A673 (cell line): Measurements from ENCODE around the gene EMP2.

Experiments used
- EZH2 ChIP-seq: fragments of 200-600 bp; sonication (generic); IDR thresholded peaks from 2 replicates; pipeline ENCODE4 v1.6.1; 2017; ENCODE audit warnings: borderline replicate concordance, low read depth, mild to moderate bottlenecking, mixed read lengths, antibody characterized with exemption, low read length; ENCODE audit not compliant: poor library complexity, severe bottlenecking
- TF ChIP-seq, protein P1 (sequence below): fragments of 300-800, 200-600 bp; sonication (generic); conservative IDR thresholded peaks from 2 replicates; pipeline ENCODE4 v1.5.1; 2017; ENCODE audit warnings: low read depth, mild to moderate bottlenecking, antibody characterized with exemption, low read length, moderate library complexity, mixed read lengths

- TF ChIP-seq, protein P1, sequence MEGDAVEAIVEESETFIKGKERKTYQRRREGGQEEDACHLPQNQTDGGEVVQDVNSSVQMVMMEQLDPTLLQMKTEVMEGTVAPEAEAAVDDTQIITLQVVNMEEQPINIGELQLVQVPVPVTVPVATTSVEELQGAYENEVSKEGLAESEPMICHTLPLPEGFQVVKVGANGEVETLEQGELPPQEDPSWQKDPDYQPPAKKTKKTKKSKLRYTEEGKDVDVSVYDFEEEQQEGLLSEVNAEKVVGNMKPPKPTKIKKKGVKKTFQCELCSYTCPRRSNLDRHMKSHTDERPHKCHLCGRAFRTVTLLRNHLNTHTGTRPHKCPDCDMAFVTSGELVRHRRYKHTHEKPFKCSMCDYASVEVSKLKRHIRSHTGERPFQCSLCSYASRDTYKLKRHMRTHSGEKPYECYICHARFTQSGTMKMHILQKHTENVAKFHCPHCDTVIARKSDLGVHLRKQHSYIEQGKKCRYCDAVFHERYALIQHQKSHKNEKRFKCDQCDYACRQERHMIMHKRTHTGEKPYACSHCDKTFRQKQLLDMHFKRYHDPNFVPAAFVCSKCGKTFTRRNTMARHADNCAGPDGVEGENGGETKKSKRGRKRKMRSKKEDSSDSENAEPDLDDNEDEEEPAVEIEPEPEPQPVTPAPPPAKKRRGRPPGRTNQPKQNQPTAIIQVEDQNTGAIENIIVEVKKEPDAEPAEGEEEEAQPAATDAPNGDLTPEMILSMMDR: no peak
- no peak for TF ChIP-seq EZH2
Measured at GRCh38 chr16:10554569-10554968, 25.8 kb downstream of the EMP2 start.
